ENCODE results near the gene CTRL. TPM values are rescaled to one million over a fixed set of nuclear protein-coding genes. Genes with fewer than 3 reads are reported as not detected.
"Not testable (repeated sequence)": the region's sequence is repeated elsewhere in the genome, so short reads cannot be mapped to it uniquely, and the experiment has no call there.

Gene CTRL
- 1 to 10 TPM; 5.5 TPM for total RNA-seq

DNA sequence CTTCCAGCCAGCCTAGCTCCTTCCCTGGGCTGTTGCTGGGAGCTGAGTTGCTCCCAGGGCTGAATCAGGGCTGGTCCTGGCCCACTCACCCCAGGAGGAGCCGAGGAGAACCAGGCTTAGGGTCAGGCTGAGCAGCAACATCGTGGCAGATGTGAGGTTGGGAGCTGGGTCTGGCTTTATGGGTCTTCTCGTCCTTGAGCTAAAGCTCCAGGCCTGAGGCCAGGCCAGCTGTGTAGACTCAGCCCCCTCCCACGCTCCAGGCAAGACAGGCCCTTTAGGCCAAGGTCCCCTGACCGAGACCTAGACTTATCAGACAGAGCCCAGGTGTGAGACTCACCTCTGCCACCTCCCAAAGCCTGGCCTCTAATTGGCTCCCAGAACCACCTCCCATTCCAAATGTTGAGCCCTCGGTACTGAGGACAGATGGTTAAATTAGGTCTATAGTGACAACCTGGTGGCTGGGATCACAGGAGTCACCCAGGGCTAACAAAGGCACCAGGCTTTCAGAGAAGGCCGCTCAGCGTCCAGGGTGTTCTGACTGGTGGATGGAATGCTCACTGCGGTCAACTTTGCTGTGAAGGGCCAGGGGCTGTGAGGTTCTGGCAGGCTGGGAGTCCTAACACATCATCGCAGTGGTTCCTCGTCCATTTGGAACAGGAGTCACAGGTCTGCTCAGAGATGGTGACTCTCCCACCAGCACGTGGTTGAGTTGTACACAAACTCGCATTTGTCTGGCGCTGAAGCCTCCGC, at the start of gene CTRL:
Gene CTRL, minus strand, starts transcription at position 151 of the 750 bp plus-strand sequence. Its CDS starts 10 bp downstream, at position 141.
- peak within 1 kb of the TSS; percentile 69 for H3K27ac Mint-ChIP-seq
- no peaks in the 10 kb centered on the region for H3K9me3 Mint-ChIP-seq (ENCODE audit: insufficient read depth)
- peaks cover 21% of the 10 kb centered on the region for H3K4me1 Mint-ChIP-seq (ENCODE audit: low read depth)
- H3K36me3 Mint-ChIP-seq (ENCODE audit: low read depth) = peaks cover 49% of the 10 kb centered on the region
- ChIA-PET CTCF (interaction anchor here (1.3 to 2.9 kb wide), 4 partner anchors 9 to 411 kb away, joined by 3 to 12 read pairs (median 4); no protein-coding TSS in a partner anchor), POLR2A (interaction anchor here (0.6 to 1.2 kb wide), 4 partner anchors 10 to 50 kb away, joined by 3 to 7 read pairs (median 4); no protein-coding TSS in a partner anchor)
- no peaks in the 10 kb centered on the region for H3K27me3 Mint-ChIP-seq (ENCODE audit: low read depth)
- no peak within 1 kb of the TSS for H3K4me3 Mint-ChIP-seq
- no peak for ATAC-seq
- no peak for DNase-seq

- Mint-ChIP-seq H3K4me3 (no peak within 1 kb of the TSS), H3K9me3 (ENCODE audit: insufficient read depth) (no peaks in the 10 kb centered on the region), H3K27ac (no peak within 1 kb of the TSS), H3K4me1 (ENCODE audit: low read depth) (peaks cover 27% of the 10 kb centered on the region), H3K27me3 (ENCODE audit: low read depth) (peaks cover 6% of the 10 kb centered on the region), H3K36me3 (ENCODE audit: low read depth) (no peaks in the 10 kb centered on the region)
- ATAC-seq (no peak), DNase-seq (no peak)
- ChIA-PET POLR2A (no interaction called here), CTCF (interaction anchor here (0.8 to 5.4 kb wide), 3 partner anchors 9 to 61 kb away, joined by 3 to 32 read pairs (median 7); no protein-coding TSS in a partner anchor)
Observed at GRCh38 chr16:67979955-67980678, 48.5 kb upstream of the CTRL start, which contains the start of gene DPEP3. Gene DPEP3 (minus strand): TSS chr16:67980499. CDS start chr16:67980380, 119 bp downstream.

GRCh38 chr16:67977469-67978227, 46.0 kb upstream of the CTRL start:
- H3K27ac Mint-ChIP-seq = no peak overlapping the region
- ChIA-PET CTCF (interaction anchor here (1.5 to 1.7 kb wide), 3 partner anchors 13 to 63 kb away, joined by 4 to 6 read pairs (median 4); no protein-coding TSS in a partner anchor), POLR2A (no interaction called here)
- peaks cover 6% of the 10 kb centered on the region for H3K27me3 Mint-ChIP-seq (ENCODE audit: low read depth)
- H3K36me3 Mint-ChIP-seq (ENCODE audit: low read depth) = no peaks in the 10 kb centered on the region
- no peak for ATAC-seq
- no peaks in the 10 kb centered on the region for H3K9me3 Mint-ChIP-seq (ENCODE audit: insufficient read depth)
- H3K4me3 Mint-ChIP-seq = no peak overlapping the region
- DNase-seq = no peak
- peaks cover 2% of the 10 kb centered on the region for H3K4me1 Mint-ChIP-seq (ENCODE audit: low read depth)

DNA sequence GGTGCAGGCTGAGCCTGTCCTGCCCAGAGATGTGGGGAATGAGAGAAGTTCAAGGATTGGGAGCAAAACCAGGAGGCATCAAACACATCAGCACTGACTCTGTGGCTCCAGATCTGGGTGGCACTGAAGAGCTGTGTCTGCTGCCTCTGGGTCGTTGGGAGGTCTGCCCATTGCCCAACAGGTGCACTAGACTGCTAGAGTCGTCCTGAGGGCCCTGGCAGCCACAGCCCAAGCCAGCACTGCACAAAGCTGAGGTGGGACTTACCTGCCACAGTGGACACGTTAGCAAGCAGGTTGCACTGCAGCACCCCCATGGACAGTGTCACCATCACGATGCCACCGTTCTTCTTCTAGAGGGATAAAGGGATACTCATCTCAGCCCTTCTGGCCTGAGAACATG, 45.3 kb upstream of the CTRL start:
- ATAC-seq (no peak), DNase-seq (no peak)
- no peak overlapping the region for H3K27ac Mint-ChIP-seq
- H3K9me3 Mint-ChIP-seq (ENCODE audit: insufficient read depth) = no peaks in the 10 kb centered on the region
- H3K27me3 Mint-ChIP-seq (ENCODE audit: low read depth) = peaks cover 6% of the 10 kb centered on the region
- ChIA-PET CTCF (interaction anchor here (1.5 to 1.7 kb wide), 3 partner anchors 13 to 64 kb away, joined by 4 to 6 read pairs (median 4); no protein-coding TSS in a partner anchor), POLR2A (no interaction called here)
- H3K4me3 Mint-ChIP-seq = no peak overlapping the region
- H3K36me3 Mint-ChIP-seq (ENCODE audit: low read depth) = no peaks in the 10 kb centered on the region
- H3K4me1 Mint-ChIP-seq (ENCODE audit: low read depth) = peaks cover 2% of the 10 kb centered on the region

DNA sequence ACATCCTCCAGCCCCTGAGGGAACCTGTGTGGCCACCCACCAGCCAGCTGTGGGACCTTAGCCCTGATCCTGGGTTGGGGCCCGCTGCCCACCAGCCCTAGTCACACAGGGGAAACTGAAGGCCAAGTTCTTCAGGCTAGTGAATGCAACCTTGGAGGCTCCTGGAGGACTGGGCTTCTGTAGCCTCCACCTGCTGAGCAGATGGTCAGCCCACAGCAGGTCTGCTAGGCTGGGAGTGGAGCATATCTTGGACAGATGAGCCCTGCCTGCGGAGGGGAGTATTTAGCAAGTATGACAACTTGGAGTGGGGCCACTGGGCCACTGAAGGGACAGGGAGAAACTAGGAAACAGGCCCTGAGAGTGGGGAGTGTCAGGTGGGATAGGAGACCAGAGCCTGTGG, 44.5 kb upstream of the CTRL start:
- POLR2A ChIA-PET = no interaction called here
- Mint-ChIP-seq H3K9me3 (ENCODE audit: insufficient read depth) (no peaks in the 10 kb centered on the region), H3K4me1 (ENCODE audit: low read depth) (peaks cover 2% of the 10 kb centered on the region), H3K4me3 (no peak overlapping the region), H3K36me3 (ENCODE audit: low read depth) (no peaks in the 10 kb centered on the region), H3K27ac (no peak overlapping the region), H3K27me3 (ENCODE audit: low read depth) (peaks cover 6% of the 10 kb centered on the region)
- DNase-seq (no peak), ATAC-seq (no peak)
- CTCF ChIA-PET = no interaction called here

DNA sequence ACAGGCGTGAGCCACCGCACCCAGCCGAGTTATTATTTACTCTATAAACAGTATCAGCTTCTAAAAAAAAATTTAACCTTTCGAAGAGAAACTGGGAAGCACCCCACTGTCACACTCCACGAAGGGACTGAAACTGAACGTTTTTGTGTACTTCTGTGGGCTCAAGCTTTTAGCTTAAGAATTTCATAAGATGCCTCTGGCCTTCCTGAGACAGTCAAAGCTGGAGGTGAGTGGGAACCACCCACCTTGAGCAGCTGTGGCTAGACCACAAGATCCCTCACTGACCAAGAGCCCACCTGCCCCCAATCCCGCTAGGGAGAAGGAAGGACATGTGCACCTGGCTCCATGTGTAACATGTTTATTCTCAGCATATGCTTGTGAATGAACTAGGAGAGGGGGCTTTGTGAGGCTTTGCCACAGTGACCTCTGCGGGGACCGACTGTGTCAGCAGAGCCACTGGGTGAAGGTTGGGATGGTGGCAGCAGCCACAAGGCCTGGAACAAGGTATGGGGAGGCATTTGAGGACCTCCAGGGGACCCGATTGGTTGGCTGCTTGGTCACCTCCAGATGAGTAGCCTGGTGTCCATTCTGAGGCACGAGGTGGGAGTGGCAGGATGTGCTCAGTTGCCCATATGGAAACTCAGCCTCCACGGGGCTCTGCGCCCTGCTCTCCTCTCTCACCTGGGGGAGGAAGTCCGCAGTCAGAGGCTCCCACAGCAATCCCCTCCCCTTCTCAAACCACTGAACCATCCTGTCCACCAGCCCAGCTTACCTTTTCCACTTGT, 43.9 kb upstream of the CTRL start:
- POLR2A ChIA-PET = no interaction called here
- no peak overlapping the region for H3K27ac Mint-ChIP-seq

DNA sequence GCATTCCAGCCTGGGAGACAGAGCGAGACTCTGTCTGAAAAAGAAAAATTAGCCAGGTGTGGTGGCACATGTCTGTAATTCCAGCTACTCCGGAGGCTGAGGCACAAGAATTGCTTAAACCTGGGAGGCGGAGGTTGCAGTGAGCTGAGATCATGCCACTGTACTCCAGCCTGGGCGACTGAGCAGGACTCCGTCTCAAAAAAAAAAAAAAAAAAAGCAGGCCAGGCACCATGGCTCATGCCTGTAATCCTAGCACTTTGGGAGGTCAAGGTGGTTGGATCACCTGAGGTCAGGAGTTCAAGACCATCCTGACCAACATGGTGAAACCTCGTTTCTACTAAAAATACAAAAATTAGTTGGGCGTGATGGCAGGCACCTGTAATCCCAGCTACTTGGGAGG, 40.6 kb upstream of the CTRL start:
- H3K36me3 Mint-ChIP-seq (ENCODE audit: low read depth); DNase-seq; H3K9me3 Mint-ChIP-seq (ENCODE audit: insufficient read depth); H3K27me3 Mint-ChIP-seq (ENCODE audit: low read depth); H3K27ac Mint-ChIP-seq; H3K4me3 Mint-ChIP-seq; POLR2A ChIA-PET; ATAC-seq: not testable (repeated sequence)
- H3K4me1 Mint-ChIP-seq (ENCODE audit: low read depth) = peaks cover 18% of the 10 kb centered on the region
- CTCF ChIA-PET = interaction anchor here (1.0 kb wide), 1 partner anchor 9 kb away, joined by 3 read pairs; no protein-coding TSS in a partner anchor

More for the DNA sequence above, 43.9 kb upstream of the CTRL start:
- CTCF ChIA-PET = interaction anchor here (1.0 kb wide), 1 partner anchor 19 kb away, joined by 3 read pairs; no protein-coding TSS in a partner anchor
- no peaks in the 10 kb centered on the region for H3K36me3 Mint-ChIP-seq (ENCODE audit: low read depth)
- ATAC-seq (no peak), DNase-seq (no peak)
- peaks cover 6% of the 10 kb centered on the region for H3K27me3 Mint-ChIP-seq (ENCODE audit: low read depth)
- H3K9me3 Mint-ChIP-seq (ENCODE audit: insufficient read depth) = no peaks in the 10 kb centered on the region
- no peak overlapping the region for H3K4me3 Mint-ChIP-seq
- peaks cover 2% of the 10 kb centered on the region for H3K4me1 Mint-ChIP-seq (ENCODE audit: low read depth)

GRCh38 chr16:67971111-67971510, 39.4 kb upstream of the CTRL start:
- CTCF ChIA-PET = interaction anchor here (2.4 kb wide), 1 partner anchor 10 kb away, joined by 7 read pairs; no protein-coding TSS in a partner anchor
- H3K27me3 Mint-ChIP-seq (ENCODE audit: low read depth) = peaks cover 2% of the 10 kb centered on the region
- ATAC-seq = no peak
- H3K36me3 Mint-ChIP-seq (ENCODE audit: low read depth) = peaks cover 2% of the 10 kb centered on the region
- H3K9me3 Mint-ChIP-seq (ENCODE audit: insufficient read depth) = no peaks in the 10 kb centered on the region
- no peak for DNase-seq
- POLR2A ChIA-PET = interaction anchor here (1.2 kb wide), 1 partner anchor 11 kb away, joined by 5 read pairs; no protein-coding TSS in a partner anchor
- no peak overlapping the region for H3K4me3 Mint-ChIP-seq
- H3K4me1 Mint-ChIP-seq (ENCODE audit: low read depth) = peaks cover 30% of the 10 kb centered on the region
- H3K27ac Mint-ChIP-seq = no peak overlapping the region

DNA sequence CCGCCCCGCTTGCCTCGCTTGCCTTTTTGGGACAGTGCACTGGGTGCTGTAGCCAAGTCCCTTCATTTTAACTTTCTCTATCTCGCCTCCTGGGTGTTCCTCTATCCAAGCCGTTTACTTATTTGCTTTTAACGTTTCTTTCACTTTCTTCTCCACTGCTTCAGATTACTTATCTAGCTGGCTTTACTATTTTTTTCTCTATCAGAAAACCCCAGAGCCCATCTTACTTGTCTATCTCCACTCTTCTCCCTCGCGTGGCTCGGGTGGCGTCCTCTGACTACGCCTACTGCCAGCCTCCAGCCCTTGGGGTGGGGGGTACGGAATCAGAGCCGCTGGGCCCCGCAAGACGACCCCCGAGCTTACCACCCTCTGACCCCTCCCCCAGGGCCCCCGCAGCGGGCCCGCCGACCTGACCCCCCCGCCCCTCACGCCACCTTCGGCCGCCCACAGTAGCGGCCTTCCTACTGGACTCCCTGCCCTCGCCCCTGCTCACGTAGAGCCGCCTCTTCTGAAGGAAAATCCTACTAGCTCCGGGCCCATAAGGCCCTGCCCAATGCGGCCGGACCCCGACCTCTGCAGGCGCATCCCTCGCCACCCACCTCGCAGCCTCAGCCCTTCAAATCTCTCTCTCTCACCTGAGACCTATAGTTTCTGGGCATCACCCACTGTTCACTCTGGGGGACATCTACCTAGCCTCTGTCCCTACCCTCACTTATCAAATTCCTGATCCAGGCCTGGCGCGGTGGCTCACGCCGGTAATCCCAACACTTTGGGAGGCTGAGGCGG, 37.8 kb upstream of the CTRL start:
- H3K4me1 Mint-ChIP-seq (ENCODE audit: low read depth) = peaks cover 38% of the 10 kb centered on the region
- no peaks in the 10 kb centered on the region for H3K9me3 Mint-ChIP-seq (ENCODE audit: insufficient read depth)
- no peaks in the 10 kb centered on the region for H3K27me3 Mint-ChIP-seq (ENCODE audit: low read depth)
- DNase-seq = no peak
- peaks cover 2% of the 10 kb centered on the region for H3K36me3 Mint-ChIP-seq (ENCODE audit: low read depth)
- H3K4me3 Mint-ChIP-seq = peak overlapping the region; percentile 98
- CTCF ChIA-PET = interaction anchor here (1.0 to 2.4 kb wide), 6 partner anchors 12 to 449 kb away, joined by 3 to 7 read pairs (median 4); partner anchors contain the start of genes DDX28 and DUS2
- POLR2A ChIA-PET = interaction anchor here (1.0 to 2.0 kb wide), 4 partner anchors 12 to 96 kb away, joined by 3 to 7 read pairs (median 5); partner anchors contain the start of genes DDX28, DUS2 and PSMB10
- no peak for ATAC-seq
- peak overlapping the region; percentile 87 for H3K27ac Mint-ChIP-seq
